Breast epithelium (tissue), 3 donors: ENCODE data around the gene MTREX.

ENCODE experiments used
- POLR2A ChIP-seq: fragments of 450-650 bp; IDR thresholded peaks from one replicate; pipeline ENCODE4 v1.6.1; 2016; ENCODE audit warnings: antibody characterized with exemption, mild to moderate bottlenecking, moderate library complexity
- POLR2AphosphoS5 ChIP-seq, 3 donors: sonication (generic); formaldehyde crosslinking; IDR thresholded peaks; one replicate each; pipeline ENCODE4 v1.6.1; 2017; ENCODE audit warnings: antibody characterized with exemption in 3 of 3
- TF ChIP-seq, protein P1 (sequence below), 3 donors: fragments of 450-650 bp; IDR thresholded peaks; one replicate each; pipeline ENCODE4 v1.5.1; 2016 to 2017; ENCODE audit warnings: antibody characterized with exemption in 3 of 3, mild to moderate bottlenecking in 3 of 3, moderate library complexity in 3 of 3

- TF ChIP-seq, protein P1, sequence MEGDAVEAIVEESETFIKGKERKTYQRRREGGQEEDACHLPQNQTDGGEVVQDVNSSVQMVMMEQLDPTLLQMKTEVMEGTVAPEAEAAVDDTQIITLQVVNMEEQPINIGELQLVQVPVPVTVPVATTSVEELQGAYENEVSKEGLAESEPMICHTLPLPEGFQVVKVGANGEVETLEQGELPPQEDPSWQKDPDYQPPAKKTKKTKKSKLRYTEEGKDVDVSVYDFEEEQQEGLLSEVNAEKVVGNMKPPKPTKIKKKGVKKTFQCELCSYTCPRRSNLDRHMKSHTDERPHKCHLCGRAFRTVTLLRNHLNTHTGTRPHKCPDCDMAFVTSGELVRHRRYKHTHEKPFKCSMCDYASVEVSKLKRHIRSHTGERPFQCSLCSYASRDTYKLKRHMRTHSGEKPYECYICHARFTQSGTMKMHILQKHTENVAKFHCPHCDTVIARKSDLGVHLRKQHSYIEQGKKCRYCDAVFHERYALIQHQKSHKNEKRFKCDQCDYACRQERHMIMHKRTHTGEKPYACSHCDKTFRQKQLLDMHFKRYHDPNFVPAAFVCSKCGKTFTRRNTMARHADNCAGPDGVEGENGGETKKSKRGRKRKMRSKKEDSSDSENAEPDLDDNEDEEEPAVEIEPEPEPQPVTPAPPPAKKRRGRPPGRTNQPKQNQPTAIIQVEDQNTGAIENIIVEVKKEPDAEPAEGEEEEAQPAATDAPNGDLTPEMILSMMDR (IDR thresholded peaks at IDR 0.05), result no peak
- no peak for TF ChIP-seq POLR2A
- no peak for TF ChIP-seq POLR2AphosphoS5 (IDR thresholded peaks at IDR 0.05)
These were observed 29.0 kb upstream of the MTREX start for GRCh38 chr5:55278778-55279177.
